Naive B cell (primary cell): ENCODE measurements around the gene TMC4. TPM values are rescaled to one million over a fixed set of nuclear protein-coding genes. Genes with fewer than 3 reads are reported as not detected.

Experiments used
- ATAC-seq, 2 donors: fragments of 150-1000 bp; cut with Tn5 transposase; 2 replicates each; pipeline ENCODE4 v1.10.0; 2021; ENCODE audit warnings: low read depth in 2 of 2, mild to moderate bottlenecking in 2 of 2, moderate library complexity in 2 of 2
- DNase-seq: peaks from one replicate; pipeline ENCODE4 v3.0.0; 2022
- H3K27ac Mint-ChIP-seq, 6 donors: one replicate each; pipeline ENCODE4 v1.8.0; 2020 to 2022; ENCODE audit warnings: mild to moderate bottlenecking in 6 of 6, mixed read lengths in 6 of 6, moderate library complexity in 5 of 6, inconsistent platforms in 2 of 6
- H3K27me3 Mint-ChIP-seq, 3 donors: one replicate each; pipeline ENCODE4 v1.8.0; 2021 to 2022; ENCODE audit warnings: mixed read lengths in 3 of 3, mild to moderate bottlenecking in 1 of 3
- H3K36me3 Mint-ChIP-seq, 2 donors: one replicate each; pipeline ENCODE4 v1.8.0; 2020 to 2022; ENCODE audit warnings: mixed read lengths in 2 of 2, inconsistent platforms in 1 of 2, mild to moderate bottlenecking in 1 of 2
- H3K4me1 Mint-ChIP-seq, 3 donors: one replicate each; pipeline ENCODE4 v1.8.0; 2020 to 2022; ENCODE audit warnings: mixed read lengths in 3 of 3, inconsistent platforms in 1 of 3, mild to moderate bottlenecking in 1 of 3, moderate library complexity in 1 of 3
- H3K4me3 Mint-ChIP-seq, 8 donors: one replicate each; pipeline ENCODE4 v1.8.0; 2020 to 2022; ENCODE audit warnings: mild to moderate bottlenecking in 8 of 8, mixed read lengths in 8 of 8, moderate library complexity in 8 of 8, inconsistent platforms in 2 of 8
- H3K9me3 Mint-ChIP-seq, 7 donors: one replicate each; pipeline ENCODE4 v1.8.0; 2020 to 2022; ENCODE audit warnings: mixed read lengths in 7 of 7, mild to moderate bottlenecking in 5 of 7, inconsistent platforms in 2 of 7, moderate library complexity in 1 of 7
- polyA plus RNA-seq, 6 donors: library from polyadenylated mRNA; unstranded; fragments of 300-500 nt; fragmentation: Illumina TruSeq; gene quantifications; one replicate each; pipeline ENCODE4 v1.2.3, GENCODE V29; 2021; ENCODE audit warnings: low read depth in 6 of 6

TMC4 gene
- polyA plus RNA-seq, 6 donors from 2014 or later, result not detected

GRCh38 chr19:54123682-54124081, 49.3 kb downstream of the TMC4 start:
- H3K4me3 Mint-ChIP-seq, result no peak overlapping the region
- H3K36me3 Mint-ChIP-seq, result peaks cover 0 to 24% of the 10 kb centered on the region in 2 donors

GRCh38 chr19:54121259-54121658, 51.7 kb downstream of the TMC4 start:
- Mint-ChIP-seq H3K4me1 (peaks cover 15 to 20% (median 15%) of the 10 kb centered on the region in 3 donors), H3K9me3 (no peaks in the 10 kb centered on the region), H3K27me3 (no peaks in the 10 kb centered on the region), H3K27ac (peak overlapping the region in 1 of 6 donors; percentile 30), H3K4me3 (peak overlapping the region in 1 of 8 donors; percentile 35), H3K36me3 (peaks cover 0 to 15% of the 10 kb centered on the region in 2 donors)
- ATAC-seq, result no peak
- DNase-seq, result no peak

More at GRCh38 chr19:54123682-54124081, 49.3 kb downstream of the TMC4 start:
- Mint-ChIP-seq H3K27me3 (no peaks in the 10 kb centered on the region), H3K9me3 (no peaks in the 10 kb centered on the region), H3K4me1 (no peaks in the 10 kb centered on the region), H3K27ac (no peak overlapping the region)
- DNase-seq (no peak), ATAC-seq (no peak)

- DNase-seq (peak; percentile 96), ATAC-seq (peak; percentile 88 to 90)
- Mint-ChIP-seq H3K27ac (peak within 1 kb of the TSS; percentile 88 to 98 (median 95)), H3K4me3 (peak within 1 kb of the TSS; percentile 85 to 99 (median 94)), H3K4me1 (peaks cover 38 to 51% (median 44%) of the 10 kb centered on the region in 3 donors), H3K27me3 (no peaks in the 10 kb centered on the region), H3K9me3 (no peaks in the 10 kb centered on the region), H3K36me3 (peaks cover 4 to 16% of the 10 kb centered on the region in 2 donors)
Measured at GRCh38 chr19:54115109-54116063, 57.6 kb downstream of the TMC4 start, which contains the start of the genes PRPF31 and TFPT. PRPF31 (plus strand) TSS chr19:54115754; CDS start chr19:54118279, 2,525 bp downstream. TFPT (minus strand) TSS chr19:54115657; CDS start chr19:54115269, 388 bp downstream.

GRCh38 chr19:54114340-54115108, 58.4 kb downstream of the TMC4 start:
- DNase-seq, result no peak
- H3K36me3 Mint-ChIP-seq, result peaks cover 4 to 22% of the 10 kb centered on the region in 2 donors
- peak overlapping the region in 5 of 6 donors; percentile 58 to 98 (median 90) for H3K27ac Mint-ChIP-seq
- ATAC-seq, result no peak
- H3K9me3 Mint-ChIP-seq, result no peaks in the 10 kb centered on the region
- peaks cover 43 to 53% (median 48%) of the 10 kb centered on the region in 3 donors for H3K4me1 Mint-ChIP-seq
- no peaks in the 10 kb centered on the region for H3K27me3 Mint-ChIP-seq
- H3K4me3 Mint-ChIP-seq, result peak overlapping the region; percentile 85 to 99 (median 94)

Other genes with a start within 250 kb of the TMC4 start
- gene CACNG8, start 210.2 kb downstream of the TMC4 start, polyA plus RNA-seq, result not detected
- not detected for gene CACNG6, start 181.5 kb downstream of the TMC4 start, polyA plus RNA-seq
- gene VSTM1, start 109.3 kb downstream of the TMC4 start, polyA plus RNA-seq, result under 1 TPM in 1 of 6 donors, not detected in 5; 0.89 TPM
- not detected for gene TARM1, start 91.8 kb downstream of the TMC4 start, polyA plus RNA-seq
- gene OSCAR, start 72.4 kb downstream of the TMC4 start, polyA plus RNA-seq, result under 1 TPM in 1 of 6 donors, not detected in 5; 0.73 TPM
- gene NDUFA3, start 70.3 kb downstream of the TMC4 start, polyA plus RNA-seq, result 100 to 1,000 TPM; 288 to 486 (median 357) TPM
- gene TFPT, start 57.5 kb downstream of the TMC4 start, polyA plus RNA-seq, result 10 to 100 TPM in 2 of 6 donors, 1 to 10 TPM in 4; 7.2 to 11.6 (median 9.2) TPM
- 10 to 100 TPM; 59.3 to 83.7 (median 62.6) TPM for gene PRPF31, start 57.4 kb downstream of the TMC4 start, polyA plus RNA-seq
- gene CNOT3, start 35.4 kb downstream of the TMC4 start, polyA plus RNA-seq, result 10 to 100 TPM in 1 of 6 donors, 1 to 10 TPM in 5; 2.7 to 12.9 (median 6.9) TPM
- gene LENG1, start 13.4 kb downstream of the TMC4 start, polyA plus RNA-seq, result 10 to 100 TPM in 5 of 6 donors, 1 to 10 TPM in 1; 9.3 to 15.3 (median 12.0) TPM
- gene MBOAT7, start 16.4 kb upstream of the TMC4 start, polyA plus RNA-seq, result 10 to 100 TPM in 4 of 6 donors, 1 to 10 TPM in 2; 7.0 to 13.5 (median 11.3) TPM
- 10 to 100 TPM; 22.3 to 40.0 (median 32.1) TPM for gene TSEN34, start 18.1 kb upstream of the TMC4 start, polyA plus RNA-seq
- gene RPS9, start 27.7 kb upstream of the TMC4 start, polyA plus RNA-seq, result 1,000 to 10,000 TPM in 3 of 6 donors, 100 to 1,000 TPM in 3; 849 to 1,278 (median 1,006) TPM
- 1 to 10 TPM in 1 of 6 donors, under 1 TPM in 5; 0.29 to 4.6 (median 0.39) TPM for gene LILRB3, start 49.8 kb upstream of the TMC4 start, polyA plus RNA-seq
- gene LILRA6, start 69.6 kb upstream of the TMC4 start, polyA plus RNA-seq, result 1 to 10 TPM in 1 of 6 donors, under 1 TPM in 2, not detected in 3; 0.18 to 1.5 (median 0.66) TPM
- not detected for gene LILRB5, start 84.1 kb upstream of the TMC4 start, polyA plus RNA-seq
- gene LILRB2, start 108.0 kb upstream of the TMC4 start, polyA plus RNA-seq, result 1 to 10 TPM in 2 of 6 donors, under 1 TPM in 3, not detected in 1; 0.36 to 1.6 (median 0.76) TPM
- gene LILRA5, start 140.0 kb upstream of the TMC4 start, polyA plus RNA-seq, result 1 to 10 TPM in 1 of 6 donors, under 1 TPM in 3, not detected in 2; 0.29 to 1.1 (median 0.76) TPM
- gene LILRA4, start 166.0 kb upstream of the TMC4 start, polyA plus RNA-seq, result 10 to 100 TPM in 3 of 6 donors, 1 to 10 TPM in 3; 7.1 to 25.7 (median 10.3) TPM
- gene LAIR1, start 191.8 kb upstream of the TMC4 start, polyA plus RNA-seq, result 100 to 1,000 TPM; 129 to 246 (median 160) TPM
- under 1 TPM in 3 of 6 donors, not detected in 3; 0.06 to 0.09 (median 0.08) TPM for gene TTYH1, start 242.3 kb upstream of the TMC4 start, polyA plus RNA-seq